Kidney (tissue), 14 donors: ENCODE results near the gene KRTAP5-1. TPM values are rescaled to one million over a fixed set of nuclear protein-coding genes. Genes with fewer than 3 reads are reported as not detected.

ENCODE experiments used
- DNase-seq, 5 donors: peaks; one replicate each; pipeline ENCODE4 v3.0.0-alpha.2; 2013 to 2020
- FAIRE-seq: peaks from 2 replicates; lab custom pipeline; 2012; peaks lifted over from hg19 to GRCh38; lab: Jason Lieb, UNC
- H3K27ac ChIP-seq, 2 donors: one replicate each; pipeline ENCODE4 v1.7.0; 2013; ENCODE audit warnings: low read depth in 2 of 2, low read length in 2 of 2, inconsistent platforms in 1 of 2
- H3K27me3 ChIP-seq: one replicate; pipeline ENCODE4 v1.7.1; 2013; ENCODE audit warnings: low read length, inconsistent platforms; ENCODE audit not compliant: control insufficient read depth, insufficient read depth
- H3K36me3 ChIP-seq, 3 donors: one replicate each; pipeline versions ENCODE4 v1.7.0 to v1.7.1; 2013; ENCODE audit warnings: low read length in 3 of 3, control low read depth in 1 of 3, inconsistent platforms in 1 of 3; ENCODE audit not compliant: insufficient read depth in 3 of 3, control insufficient read depth in 2 of 3
- H3K4me1 ChIP-seq, 3 donors: one replicate each; pipeline versions ENCODE4 v1.7.0 to v1.7.1; 2013; ENCODE audit warnings: low read length in 3 of 3, inconsistent platforms in 1 of 3, low read depth in 1 of 3; ENCODE audit not compliant: control insufficient read depth in 2 of 3, insufficient read depth in 2 of 3
- H3K4me3 ChIP-seq, 3 donors: one replicate each; pipeline versions ENCODE4 v1.7.0 to v1.8.1; 2013; ENCODE audit warnings: low read length in 3 of 3, control low read depth in 1 of 3, inconsistent platforms in 1 of 3
- H3K9ac ChIP-seq, 3 donors: one replicate each; pipeline versions ENCODE4 v1.7.0 to v1.7.1; 2013; ENCODE audit warnings: low read length in 3 of 3, control low read depth in 1 of 3, inconsistent platforms in 1 of 3
- H3K9me3 ChIP-seq, 3 donors: one replicate each; pipeline versions ENCODE4 v1.7.0 to v1.7.1; 2013; ENCODE audit warnings: low read length in 3 of 3, control low read depth in 1 of 3, inconsistent platforms in 1 of 3; ENCODE audit not compliant: control insufficient read depth in 2 of 3, insufficient read depth in 1 of 3
- CTCF ChIP-seq: IDR thresholded peaks from 3 replicates; pipeline ENCODE4 v1.5.1; 2012; ENCODE audit warnings: mild to moderate bottlenecking, moderate library complexity, borderline replicate concordance; ENCODE audit not compliant: insufficient read depth; ENCODE audit errors: extremely low read depth
- intact Hi-C: fragments of 100-400 bp; cut with DNase I; formaldehyde crosslinking; loops from one replicate; pipeline ENCODE4 v1.11.1; 2022
- polyA plus RNA-seq: library from polyadenylated mRNA; stranded (reverse); fragments of 350-450 nt; fragmentation: Illumina TruSeq; extraction: RNeasy Lipid Tissue Mini Kit (QIAGEN cat#74804); gene quantifications from one replicate; pipeline ENCODE4 v1.2.3, GENCODE V29; 2014; ENCODE audit warnings: low read depth, low replicate concordance; ENCODE audit not compliant: insufficient read depth
- total RNA-seq: library from RNA; stranded (reverse); fragmentation: NEBNext Ultra II Directional; extraction: Animal tissue kit (Norgen Biotek cat#: 25700); gene quantifications from one replicate; pipeline ENCODE4 v1.2.1, GENCODE V29; 2021
- donor health status: control.
- donor health status: control.
- donor health status: control.
- donor health status: control.
- donor health status: control.
- donor health status: DM: yes; HTN: yes; CAD: no.
- donor health status: Normal renal cell carcinoma (clear cell type).

The KRTAP5-1 gene
- total and polyA plus RNA-seq, 2 donors from 2014 or later: not detected

GRCh38 chr11:1564535-1565172 lies 20.4 kb downstream of the KRTAP5-1 start:
- FAIRE-seq: no peak
- H3K9ac ChIP-seq: no peak overlapping the region
- no peak overlapping the region for H3K4me3 ChIP-seq
- TF ChIP-seq CTCF: no peak
- H3K36me3 ChIP-seq: no peaks in the 10 kb centered on the region
- no peak overlapping the region for H3K27ac ChIP-seq
- peaks cover 0 to 9% (median 0%) of the 10 kb centered on the region in 3 donors for H3K4me1 ChIP-seq
- DNase-seq: peak; percentile 81 to 94 (median 92)
- intact Hi-C loops: no loop called here
- no peaks in the 10 kb centered on the region for H3K27me3 ChIP-seq
- no peaks in the 10 kb centered on the region for H3K9me3 ChIP-seq

- H3K27ac ChIP-seq: no peak overlapping the region
- FAIRE-seq (no peak), DNase-seq (no peak)
- no peaks in the 10 kb centered on the region for H3K9me3 ChIP-seq
- no peaks in the 10 kb centered on the region for H3K36me3 ChIP-seq
- no peaks in the 10 kb centered on the region for H3K27me3 ChIP-seq
- H3K4me3 ChIP-seq: no peak overlapping the region
- TF ChIP-seq CTCF: no peak
- intact Hi-C loops: no loop called here
- no peak overlapping the region for H3K9ac ChIP-seq
- H3K4me1 ChIP-seq: peaks cover 0 to 16% (median 0%) of the 10 kb centered on the region in 3 donors
Observed at GRCh38 chr11:1563697-1564534, 21.2 kb downstream of the KRTAP5-1 start.

GRCh38 chr11:1563149-1563638 lies 21.9 kb downstream of the KRTAP5-1 start:
- H3K9me3 ChIP-seq: no peaks in the 10 kb centered on the region
- FAIRE-seq: no peak
- no peaks in the 10 kb centered on the region for H3K27me3 ChIP-seq
- no peak for TF ChIP-seq CTCF
- no peaks in the 10 kb centered on the region for H3K36me3 ChIP-seq
- no peak overlapping the region for H3K27ac ChIP-seq
- H3K9ac ChIP-seq: no peak overlapping the region
- peaks cover 0 to 21% (median 3%) of the 10 kb centered on the region in 3 donors for H3K4me1 ChIP-seq
- H3K4me3 ChIP-seq: no peak overlapping the region
- DNase-seq: peak in 1 of 5 donors; percentile 40
- intact Hi-C loops: no loop called here
